Measurements from ENCODE around the gene LDLRAD2. TPM values are rescaled to one million over a fixed set of nuclear protein-coding genes. Genes with fewer than 3 reads are reported as not detected.
"Not testable (repeated sequence)": the region's sequence is repeated elsewhere in the genome, so short reads cannot be mapped to it uniquely, and the experiment has no call there.

LDLRAD2 gene
- polyA plus RNA-seq, 12 donors: 4.1 to 9.6 (median 5.5) TPM; not detected in 1

DNA sequence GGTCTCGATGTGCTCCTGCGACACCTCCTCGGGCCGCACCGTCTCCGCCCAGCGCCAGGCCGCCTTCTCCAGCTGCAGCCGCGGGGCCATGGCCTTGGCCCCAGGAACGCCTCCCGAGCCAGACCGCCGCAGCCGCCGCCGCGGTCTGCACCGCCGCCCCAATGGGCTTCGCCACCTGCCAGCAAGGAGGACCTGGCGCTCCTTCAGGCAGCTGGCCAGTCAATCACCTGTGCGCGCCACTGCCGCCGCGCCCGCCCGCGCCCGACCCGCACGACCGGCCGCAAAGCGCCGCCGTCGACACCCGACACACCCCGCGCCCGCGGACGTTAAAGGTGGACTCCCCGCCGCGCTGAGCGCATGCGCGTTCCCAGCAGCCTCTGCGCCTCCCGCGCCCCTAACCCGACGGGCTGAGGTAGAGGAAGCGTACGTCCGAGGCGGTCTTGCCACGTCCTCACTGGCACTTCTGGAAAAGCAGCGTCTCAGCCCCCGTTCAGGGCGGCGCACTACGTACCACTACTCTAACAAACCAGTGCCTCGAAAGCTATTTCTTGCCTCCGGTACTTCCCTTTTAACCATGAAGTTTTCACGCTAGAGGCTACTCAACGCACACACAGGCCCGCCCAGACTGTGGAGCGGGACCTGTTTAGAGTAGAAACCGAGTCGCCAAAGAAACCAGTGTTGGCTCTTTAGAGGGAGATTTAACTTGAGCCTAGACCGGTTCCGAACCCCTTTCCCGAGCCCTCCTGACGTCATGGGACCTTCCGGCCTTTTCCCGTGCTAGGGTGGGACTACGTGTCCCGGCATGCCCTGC lies 29.0 kb upstream of the LDLRAD2 start, which contains the start of gene USP48:
Gene USP48, minus strand, starts transcription at position 282 of the 811 bp plus-strand sequence. Its CDS starts 192 bp downstream, at position 90.
- peak; percentile 98 for DNase-seq

DNA sequence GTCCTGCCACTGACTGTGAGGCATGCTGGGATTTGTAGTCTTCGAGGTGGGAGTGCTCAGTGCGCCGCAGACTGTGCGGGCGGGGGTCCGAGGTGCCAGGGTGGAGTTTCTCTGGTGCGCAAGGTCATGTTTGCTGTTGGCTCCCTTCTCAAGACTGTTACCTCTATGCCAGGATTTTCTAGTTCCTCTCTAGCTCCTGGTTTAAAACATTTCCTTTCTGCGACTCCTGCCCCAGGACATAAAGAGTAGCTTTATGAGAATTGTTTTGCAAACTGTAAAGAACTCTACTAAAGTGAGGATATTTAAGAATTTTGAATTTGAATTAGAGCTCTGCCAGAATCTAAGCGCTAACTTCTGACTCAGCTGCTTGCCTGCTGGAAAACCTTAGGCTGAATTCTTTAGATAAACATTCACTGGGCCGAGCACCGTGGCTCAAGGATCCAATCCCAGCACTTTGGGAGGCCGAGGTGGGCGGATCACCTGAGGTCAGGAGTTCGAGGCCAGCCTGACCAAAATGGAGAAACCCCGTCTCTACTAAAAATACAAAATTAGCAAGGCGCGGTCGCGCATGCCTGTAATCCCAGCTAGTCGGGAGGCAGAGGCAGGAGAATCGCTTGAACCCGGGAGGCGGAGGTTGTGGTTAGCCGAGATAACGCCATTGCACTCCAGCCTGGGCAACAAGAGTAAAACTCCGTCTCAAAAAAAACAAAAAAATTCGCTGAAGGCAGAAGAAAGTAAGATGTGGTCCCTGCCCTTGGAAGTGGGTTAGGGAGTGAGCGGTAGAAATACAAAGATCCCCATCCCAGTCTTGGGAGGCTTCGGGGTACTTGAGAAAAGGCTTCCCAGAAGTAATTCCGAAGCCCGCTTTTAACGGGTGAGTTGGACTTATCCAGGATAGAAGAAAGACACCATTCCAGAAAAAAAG lies 28.1 kb upstream of the LDLRAD2 start:
- no peak for DNase-seq

DNA sequence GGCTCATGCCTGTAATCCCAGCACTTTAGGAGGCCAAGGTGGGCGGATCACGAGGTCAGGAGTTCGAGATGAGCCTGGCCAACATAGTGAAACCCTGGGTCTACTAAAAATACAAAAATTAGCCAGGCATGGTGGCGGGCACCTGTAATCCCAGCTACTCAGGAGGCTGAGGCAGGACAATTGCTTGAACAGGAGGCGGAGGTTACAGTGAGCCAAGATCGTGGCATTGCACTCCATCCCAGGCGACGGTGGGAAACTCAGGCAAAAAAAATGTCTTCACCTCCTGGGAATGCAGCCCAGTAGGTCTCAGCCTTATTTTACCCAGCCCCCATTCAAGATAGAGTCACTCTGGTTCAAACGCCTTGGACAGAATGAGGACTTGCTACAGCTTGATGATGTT lies 26.3 kb upstream of the LDLRAD2 start:
- DNase-seq: not testable (repeated sequence)

DNA sequence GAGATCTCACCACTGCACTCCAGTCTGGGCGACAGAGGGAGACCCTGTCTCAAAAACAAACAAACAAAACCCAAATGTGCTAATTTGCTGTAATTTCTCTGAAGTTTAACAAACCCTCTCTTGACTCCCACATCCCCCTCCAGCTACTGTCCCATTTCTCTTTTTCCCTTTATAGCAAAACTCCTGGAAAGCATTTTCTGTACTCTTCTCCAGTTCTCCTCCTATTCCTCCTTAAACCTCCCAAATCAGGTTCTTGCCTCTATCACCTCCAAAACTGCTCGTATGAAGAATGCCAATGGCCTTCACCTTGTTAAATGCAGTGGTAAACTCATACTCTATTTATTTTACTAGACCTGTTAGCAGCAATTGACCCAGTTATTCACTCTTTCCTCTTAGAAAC lies 25.4 kb upstream of the LDLRAD2 start:
- no peak for DNase-seq

DNA sequence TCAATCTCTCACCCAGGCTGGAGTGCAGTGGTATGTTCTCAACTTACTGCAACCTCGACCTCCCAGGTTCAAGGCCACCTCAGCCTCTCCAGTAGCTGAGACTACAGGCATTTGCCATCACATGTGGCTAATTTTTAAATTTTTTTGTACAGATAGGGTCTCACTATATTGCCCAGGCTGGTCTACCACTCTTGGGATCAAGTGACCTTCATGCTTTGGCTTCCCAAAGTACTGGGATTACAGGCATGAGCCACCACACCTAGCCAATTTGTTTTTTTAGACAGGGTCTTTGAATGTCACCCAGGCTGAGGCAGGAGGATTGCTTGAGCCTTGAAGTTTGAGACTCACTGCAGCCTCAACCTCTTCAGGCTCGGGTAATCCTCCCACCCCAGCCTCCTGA lies 19.0 kb upstream of the LDLRAD2 start:
- no peak for DNase-seq

DNA sequence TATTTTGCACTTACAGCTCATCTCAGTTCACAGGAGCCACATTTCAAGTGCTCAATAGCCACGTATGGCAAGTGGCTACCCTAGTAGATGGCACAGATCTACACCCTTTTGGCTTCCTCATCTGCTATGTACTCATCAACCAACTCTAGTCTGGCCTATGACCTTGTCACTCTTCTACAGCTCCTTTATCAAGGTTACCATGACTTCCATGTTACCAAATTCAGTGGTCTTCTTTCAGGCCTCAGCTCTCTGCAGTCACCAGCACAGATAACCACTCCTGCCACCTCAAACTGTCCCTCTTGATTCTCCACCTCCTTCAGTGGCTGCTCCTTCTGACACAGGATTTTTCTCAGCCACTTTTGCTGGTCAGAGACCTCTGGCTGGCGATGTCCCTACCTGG lies 17.4 kb upstream of the LDLRAD2 start:
- DNase-seq: no peak

DNA sequence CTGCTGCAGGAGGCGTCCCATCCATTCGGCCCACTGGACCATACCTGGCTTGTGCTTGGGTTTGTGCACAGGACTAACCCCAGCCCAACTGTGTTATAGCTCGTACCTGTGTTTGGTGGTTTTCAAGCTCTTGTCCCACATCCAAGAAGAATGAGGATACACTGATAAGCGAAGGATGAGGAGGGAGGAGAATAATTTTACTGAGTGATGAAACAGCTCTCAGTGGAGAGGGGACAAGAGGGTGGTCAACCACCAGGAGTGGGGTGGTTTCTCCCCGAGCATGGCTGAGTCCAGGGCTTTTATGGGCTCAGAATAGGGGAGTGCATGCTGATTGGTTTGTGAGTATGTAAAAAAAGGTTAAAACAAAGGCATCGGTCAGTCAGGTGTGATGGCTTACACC lies 17.0 kb upstream of the LDLRAD2 start:
- no peak for DNase-seq

DNA sequence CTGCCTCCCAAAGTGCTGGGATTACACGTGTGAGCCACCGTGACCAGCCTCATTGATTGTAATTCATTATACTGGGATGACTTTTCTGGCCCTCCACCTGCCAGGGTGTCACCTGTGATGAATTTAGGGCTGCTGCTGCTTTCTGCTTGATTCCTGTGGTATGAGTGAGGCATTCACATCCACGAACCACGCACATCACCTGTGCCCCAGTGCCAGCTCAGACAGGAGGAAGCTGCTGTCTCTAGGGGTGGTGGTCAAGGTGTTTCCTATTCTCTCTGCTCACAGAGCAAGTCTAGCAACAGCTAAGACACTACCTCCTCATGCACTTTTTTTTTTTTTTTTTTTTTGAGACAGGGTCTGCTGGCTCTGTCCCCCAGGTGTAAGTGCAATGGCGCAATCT lies 12.3 kb upstream of the LDLRAD2 start:
- no peak for DNase-seq

DNA sequence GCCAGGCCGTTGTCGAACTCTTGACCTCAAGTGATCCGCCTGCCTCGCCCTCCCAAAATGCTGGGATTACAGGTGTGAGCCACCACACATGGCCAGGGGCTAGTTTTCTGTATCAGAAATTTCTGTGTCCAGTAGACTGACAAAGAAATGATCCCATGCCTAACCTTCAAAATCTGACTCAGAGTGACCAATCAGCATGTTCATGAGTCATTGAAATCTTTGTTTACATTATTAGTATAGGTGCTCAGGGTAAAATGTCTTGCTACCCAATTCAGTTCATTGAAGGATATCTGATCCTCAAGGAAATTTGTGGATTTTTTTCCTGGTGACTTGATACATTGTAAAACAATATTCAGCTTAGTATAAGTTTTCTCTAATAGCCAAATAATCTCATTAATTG lies 11.0 kb upstream of the LDLRAD2 start:
- DNase-seq: no peak

DNA sequence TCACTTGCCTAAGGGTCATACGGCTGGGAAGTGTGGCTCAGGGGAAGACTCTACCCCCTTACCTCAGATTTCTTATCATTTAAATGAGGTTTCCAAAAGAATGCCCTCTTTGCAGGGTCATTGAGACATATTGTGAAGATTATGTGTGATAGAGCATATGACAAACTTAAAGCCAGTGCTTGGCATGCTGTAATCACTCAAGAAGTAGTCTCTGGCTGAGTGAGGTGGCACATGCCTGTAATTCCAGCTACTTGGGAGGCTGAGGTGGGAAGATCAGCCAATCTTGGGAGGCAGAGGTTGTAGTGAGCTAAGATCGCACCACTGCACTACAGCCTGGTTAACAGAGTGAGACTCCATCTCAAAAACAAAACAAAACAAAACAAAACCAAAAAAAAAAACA lies 7.5 kb upstream of the LDLRAD2 start:
- no peak for DNase-seq

DNA sequence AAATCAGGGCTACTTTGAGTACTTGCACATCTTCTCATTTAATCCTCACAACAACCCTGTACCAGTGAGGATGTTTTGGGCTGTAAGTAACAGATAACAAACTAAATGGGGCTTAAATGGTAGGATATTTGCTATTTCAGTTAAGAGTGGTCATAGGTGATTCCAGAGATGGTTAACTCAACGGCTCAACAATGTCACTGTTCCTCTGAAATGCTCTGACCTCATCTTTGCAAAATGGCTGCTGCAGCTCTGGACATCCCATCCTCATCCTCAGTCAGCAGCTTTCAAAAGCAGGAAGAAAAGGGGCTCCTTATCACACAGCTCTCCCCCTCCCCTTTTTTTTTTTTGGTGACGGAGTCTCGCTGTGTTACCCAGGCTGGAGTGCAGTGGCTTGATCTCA lies 1.5 kb downstream of the LDLRAD2 start:
- no peak for DNase-seq

DNA sequence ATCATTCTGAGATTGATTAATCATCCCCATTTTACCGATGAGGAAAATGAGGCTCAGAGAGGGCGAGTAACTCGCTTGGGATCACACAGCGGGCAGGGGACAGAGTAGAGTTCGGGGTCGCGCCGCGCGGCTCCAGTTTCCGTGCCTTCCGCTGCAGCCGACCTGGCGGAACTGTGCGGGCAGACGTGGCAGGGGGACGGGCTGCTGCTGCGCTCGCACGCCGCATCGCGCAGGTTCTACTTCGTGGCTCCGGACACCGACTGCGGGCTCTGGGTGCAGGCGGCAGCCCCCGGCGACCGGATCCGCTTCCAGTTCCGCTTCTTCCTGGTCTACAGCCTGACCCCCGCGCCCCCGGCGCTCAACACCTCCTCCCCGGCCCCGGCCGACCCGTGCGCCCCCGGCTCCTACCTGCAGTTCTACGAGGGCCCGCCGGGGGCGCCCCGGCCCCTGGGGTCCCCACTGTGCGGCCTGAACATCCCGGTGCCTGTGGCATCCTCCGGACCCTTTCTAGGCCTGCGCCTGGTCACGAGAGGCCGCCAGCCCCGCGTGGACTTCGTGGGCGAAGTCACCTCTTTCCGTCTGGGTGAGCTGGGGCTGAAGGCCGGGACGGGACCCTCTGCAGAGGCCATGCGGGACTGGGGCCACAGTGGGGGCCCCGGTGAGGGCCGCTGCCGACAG lies 2.3 kb downstream of the LDLRAD2 start:
- peak; percentile 39 for DNase-seq

DNA sequence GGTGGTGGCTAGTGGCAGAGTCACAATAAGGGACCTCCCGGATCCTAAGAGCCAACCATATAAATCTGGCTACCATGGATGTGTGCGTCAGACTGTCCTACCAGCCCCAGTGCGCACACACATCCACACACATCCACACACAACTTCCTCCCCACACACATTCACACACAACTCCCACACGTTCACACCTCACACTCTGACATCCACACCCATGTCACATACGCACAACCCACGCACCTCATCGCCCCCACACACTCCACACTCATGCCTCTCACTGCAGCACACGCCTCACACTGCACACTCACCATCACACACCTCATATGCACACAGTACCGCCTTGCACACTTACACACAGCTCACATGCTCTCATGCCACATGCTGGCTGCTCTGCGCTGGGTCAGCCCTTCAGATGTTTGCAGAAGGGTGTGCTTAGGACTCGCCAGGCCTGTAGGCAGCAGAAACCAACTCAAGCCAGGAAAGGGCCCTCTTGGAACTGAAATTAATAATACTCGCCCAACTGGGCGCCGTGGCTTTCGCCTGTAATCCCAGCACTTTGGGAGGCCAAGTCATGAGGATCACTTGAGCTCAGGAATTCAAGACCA lies 3.0 kb downstream of the LDLRAD2 start:
- no peak for DNase-seq

DNA sequence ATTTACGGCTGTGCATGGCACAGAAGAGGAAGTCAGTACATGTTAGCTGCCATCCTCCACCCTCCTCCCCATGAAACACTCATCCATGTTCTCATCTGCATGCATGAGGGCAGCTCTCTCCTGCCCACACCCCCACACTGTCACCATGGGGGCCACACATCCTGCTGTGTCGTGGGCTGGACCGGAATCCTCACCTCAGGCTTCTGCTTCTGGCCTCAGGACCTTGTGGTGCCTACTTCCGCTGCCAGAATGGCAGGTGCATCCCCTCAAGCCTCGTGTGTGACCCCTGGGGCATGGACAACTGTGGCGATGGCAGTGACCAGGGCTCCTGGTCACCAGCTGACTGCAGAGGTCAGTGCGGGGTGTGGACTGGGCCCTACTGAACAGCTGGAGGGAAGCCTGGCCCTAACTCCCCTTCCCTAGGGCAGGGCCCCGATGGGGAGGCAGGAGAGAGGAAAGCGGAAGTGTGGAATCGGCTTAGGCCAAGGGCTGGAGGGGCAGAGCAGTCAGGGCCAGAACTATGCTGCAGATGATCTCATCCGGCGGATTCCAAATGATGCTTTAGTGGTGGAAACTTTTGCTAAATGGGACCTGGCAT lies 3.8 kb downstream of the LDLRAD2 start:
- peak; percentile 58 for DNase-seq

DNA sequence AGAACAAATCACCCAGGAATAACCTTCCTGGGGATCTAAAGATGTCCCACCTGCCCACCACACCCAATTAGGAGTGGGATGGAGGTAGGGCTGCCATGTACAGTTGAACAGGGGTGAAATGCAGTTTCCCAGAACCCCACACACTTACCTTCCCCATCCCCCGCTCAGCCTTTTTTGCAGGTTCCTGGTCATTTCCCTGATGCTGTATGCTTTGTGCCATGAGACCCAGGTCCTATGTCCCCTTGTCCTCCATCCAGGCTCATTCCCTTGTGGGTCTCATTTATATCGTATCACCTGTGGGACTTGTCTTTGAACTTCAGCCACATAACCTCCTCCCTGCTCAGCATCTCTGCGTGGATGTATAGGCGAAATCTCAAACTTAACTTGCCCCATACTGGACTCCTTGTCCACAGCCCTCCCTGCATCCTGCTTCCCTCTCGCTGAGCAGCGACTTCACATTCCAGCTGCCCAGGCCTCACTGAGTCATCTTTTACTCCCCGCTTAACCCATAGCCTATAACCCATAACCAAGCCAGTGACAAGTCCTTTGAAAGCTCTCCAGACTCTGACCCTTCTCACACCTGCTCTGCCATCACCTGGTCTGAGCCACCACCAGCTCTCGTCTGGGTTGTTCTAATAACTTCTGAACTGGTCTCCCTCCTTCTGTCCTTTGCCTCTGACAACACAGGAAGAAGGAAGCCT lies 4.7 kb downstream of the LDLRAD2 start:
- DNase-seq: no peak

DNA sequence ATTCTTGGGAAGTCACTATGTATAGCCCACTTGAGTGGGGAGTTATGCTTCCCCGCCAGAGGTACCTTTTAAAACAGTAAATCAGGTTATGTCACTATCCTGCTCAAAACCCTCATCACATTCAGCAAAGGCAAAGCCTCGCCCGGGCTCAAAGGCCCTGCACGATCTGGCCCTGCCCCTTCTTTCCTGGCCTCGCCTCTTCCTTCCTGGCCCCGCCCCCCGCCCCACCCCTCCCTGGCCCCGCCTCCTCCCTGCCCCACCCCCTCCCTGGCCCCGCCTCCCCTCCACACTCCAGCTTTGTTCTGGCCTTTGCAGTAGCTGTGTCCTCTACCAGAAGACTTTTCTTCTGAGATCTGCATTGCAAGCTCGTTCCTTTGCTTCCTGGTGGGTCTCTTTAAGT lies 6.6 kb downstream of the LDLRAD2 start:
- no peak for DNase-seq

DNA sequence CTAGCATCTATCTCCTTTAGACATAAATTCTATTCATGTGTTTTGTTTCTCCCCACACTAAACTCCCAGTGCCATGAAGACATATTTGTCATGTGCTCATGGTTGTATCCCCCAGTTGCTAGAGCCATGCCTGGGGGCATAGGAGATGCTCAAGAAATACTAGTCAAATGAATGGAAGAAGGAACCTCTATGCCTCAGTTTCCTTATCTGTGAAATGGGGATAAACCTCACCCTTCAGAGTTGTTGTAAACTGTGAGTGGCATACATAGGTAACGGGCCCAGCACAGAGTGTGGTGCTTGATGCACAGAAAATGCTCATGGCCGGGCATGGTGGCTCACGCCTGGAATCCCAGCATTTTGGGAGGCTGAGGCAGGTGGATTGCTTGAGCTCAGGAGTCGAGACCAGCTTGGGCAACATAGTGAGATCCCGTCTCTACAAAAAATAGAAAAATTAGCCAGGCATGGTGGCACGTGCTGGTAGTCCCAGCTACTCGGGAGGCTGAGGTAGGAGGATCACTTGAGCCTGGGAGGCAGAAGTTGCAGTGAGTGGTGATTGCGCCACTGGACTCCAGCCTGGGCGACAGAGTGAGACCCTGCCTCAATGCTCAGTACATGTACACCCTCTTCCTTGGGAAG lies 8.7 kb downstream of the LDLRAD2 start:
- no peak for DNase-seq

DNA sequence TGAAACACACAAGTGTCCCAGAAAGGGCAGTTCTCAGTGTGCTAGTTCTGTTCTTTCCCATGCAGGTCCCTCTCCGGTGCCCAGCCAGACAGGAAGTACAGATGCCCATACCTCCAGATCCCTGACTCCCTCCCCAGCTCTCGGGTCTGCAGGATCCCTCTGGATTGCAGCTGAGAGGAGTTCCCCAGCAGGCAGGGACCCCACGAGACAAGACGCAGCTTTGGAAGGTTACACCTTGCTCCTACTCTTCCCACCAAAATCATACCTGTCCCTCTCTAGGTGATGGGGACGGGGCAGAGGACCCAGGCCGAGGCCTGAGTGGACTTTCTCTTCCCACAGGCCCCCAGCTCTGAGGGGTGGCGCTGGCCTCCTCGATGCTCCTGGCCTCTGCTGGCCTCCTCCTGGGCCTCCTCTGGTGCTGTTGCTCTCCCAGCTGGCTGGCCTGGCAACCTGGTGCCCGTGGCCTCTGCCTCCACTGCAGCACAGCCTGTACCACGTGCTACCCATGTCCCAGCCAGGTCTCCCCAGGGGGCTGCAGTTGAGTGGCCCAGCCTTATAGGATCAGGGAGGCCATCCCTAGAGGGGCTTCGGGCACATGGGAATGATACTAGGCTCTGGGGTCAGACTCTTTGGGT lies 9.4 kb downstream of the LDLRAD2 start:
- no peak for DNase-seq

DNA sequence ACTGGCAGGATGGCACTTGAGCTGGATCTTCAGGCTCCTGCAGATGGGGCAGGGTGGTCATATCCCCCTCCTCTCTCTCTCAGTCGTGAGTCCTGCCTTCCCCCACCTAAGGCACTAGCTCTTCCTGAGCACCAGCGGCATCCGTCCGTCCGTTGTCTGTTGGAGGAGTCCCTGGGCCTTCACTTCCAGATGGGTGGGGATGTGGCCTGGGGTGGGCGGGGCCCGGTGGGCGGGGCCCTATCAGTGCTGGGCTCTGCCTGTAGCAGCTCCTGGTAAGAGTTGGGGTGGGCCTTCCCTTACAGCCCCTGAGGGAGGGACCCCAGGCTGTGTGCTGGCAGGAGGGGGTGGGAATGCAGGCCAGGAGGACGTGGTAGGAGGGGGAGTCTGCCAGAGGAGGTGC lies 10.3 kb downstream of the LDLRAD2 start:
- no peak for DNase-seq
